Measurements from ENCODE around the gene RFX1. TPM values are rescaled to one million over a fixed set of nuclear protein-coding genes. Genes with fewer than 3 reads are reported as not detected.

The RFX1 gene
- total RNA-seq, 1 donor from 2014 or later: 7.0 TPM

GRCh38 chr19:13983213-13983889 is 22.8 kb downstream of the RFX1 start:
- no peaks in the 10 kb centered on the region for H3K27me3 ChIP-seq (ENCODE audit: control insufficient read depth, insufficient read depth, low read length)
- H3K4me3 ChIP-seq (ENCODE audit: low read depth, low read length): no peak overlapping the region
- H3K36me3 ChIP-seq (ENCODE audit: control insufficient read depth, insufficient read depth, low read length): peaks cover 1% of the 10 kb centered on the region
- TF ChIP-seq, protein P1, sequence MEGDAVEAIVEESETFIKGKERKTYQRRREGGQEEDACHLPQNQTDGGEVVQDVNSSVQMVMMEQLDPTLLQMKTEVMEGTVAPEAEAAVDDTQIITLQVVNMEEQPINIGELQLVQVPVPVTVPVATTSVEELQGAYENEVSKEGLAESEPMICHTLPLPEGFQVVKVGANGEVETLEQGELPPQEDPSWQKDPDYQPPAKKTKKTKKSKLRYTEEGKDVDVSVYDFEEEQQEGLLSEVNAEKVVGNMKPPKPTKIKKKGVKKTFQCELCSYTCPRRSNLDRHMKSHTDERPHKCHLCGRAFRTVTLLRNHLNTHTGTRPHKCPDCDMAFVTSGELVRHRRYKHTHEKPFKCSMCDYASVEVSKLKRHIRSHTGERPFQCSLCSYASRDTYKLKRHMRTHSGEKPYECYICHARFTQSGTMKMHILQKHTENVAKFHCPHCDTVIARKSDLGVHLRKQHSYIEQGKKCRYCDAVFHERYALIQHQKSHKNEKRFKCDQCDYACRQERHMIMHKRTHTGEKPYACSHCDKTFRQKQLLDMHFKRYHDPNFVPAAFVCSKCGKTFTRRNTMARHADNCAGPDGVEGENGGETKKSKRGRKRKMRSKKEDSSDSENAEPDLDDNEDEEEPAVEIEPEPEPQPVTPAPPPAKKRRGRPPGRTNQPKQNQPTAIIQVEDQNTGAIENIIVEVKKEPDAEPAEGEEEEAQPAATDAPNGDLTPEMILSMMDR (IDR thresholded peaks at IDR 0.05; ENCODE audit: insufficient read depth, low read length, poor library complexity, severe bottlenecking): no peak
- no peak for DNase-seq (ENCODE audit: low read depth)

GRCh38 chr19:13982773-13983172 is 23.3 kb downstream of the RFX1 start:
- DNase-seq (ENCODE audit: low read depth): no peak
- TF ChIP-seq, protein P1 (IDR thresholded peaks at IDR 0.05; ENCODE audit: insufficient read depth, low read length, poor library complexity, severe bottlenecking): no peak
- H3K36me3 ChIP-seq (ENCODE audit: control insufficient read depth, insufficient read depth, low read length): peaks cover 1% of the 10 kb centered on the region
- H3K27me3 ChIP-seq (ENCODE audit: control insufficient read depth, insufficient read depth, low read length): no peaks in the 10 kb centered on the region
- H3K4me3 ChIP-seq (ENCODE audit: low read depth, low read length): no peak overlapping the region

- Histone ChIP-seq H3K27me3 (ENCODE audit: control insufficient read depth, insufficient read depth, low read length) (no peaks in the 10 kb centered on the region), H3K36me3 (ENCODE audit: control insufficient read depth, insufficient read depth, low read length) (no peaks in the 10 kb centered on the region), H3K4me3 (ENCODE audit: low read depth, low read length) (no peak overlapping the region)
- TF ChIP-seq, protein P1 (IDR thresholded peaks at IDR 0.05; ENCODE audit: insufficient read depth, low read length, poor library complexity, severe bottlenecking): no peak
- no peak for DNase-seq (ENCODE audit: low read depth)
These were observed 24.1 kb downstream of the RFX1 start for GRCh38 chr19:13981988-13982501.

- no peak for DNase-seq (ENCODE audit: low read depth)
- Histone ChIP-seq H3K27me3 (ENCODE audit: control insufficient read depth, insufficient read depth, low read length) (no peaks in the 10 kb centered on the region), H3K36me3 (ENCODE audit: control insufficient read depth, insufficient read depth, low read length) (no peaks in the 10 kb centered on the region), H3K4me3 (ENCODE audit: low read depth, low read length) (no peak overlapping the region)
- TF ChIP-seq, protein P1 (IDR thresholded peaks at IDR 0.05; ENCODE audit: insufficient read depth, low read length, poor library complexity, severe bottlenecking): no peak
These were observed 24.7 kb downstream of the RFX1 start for GRCh38 chr19:13981467-13981866.

GRCh38 chr19:13981021-13981420 is 25.1 kb downstream of the RFX1 start:
- no peak for DNase-seq (ENCODE audit: low read depth)
- no peaks in the 10 kb centered on the region for H3K36me3 ChIP-seq (ENCODE audit: control insufficient read depth, insufficient read depth, low read length)
- TF ChIP-seq, protein P1 (IDR thresholded peaks at IDR 0.05; ENCODE audit: insufficient read depth, low read length, poor library complexity, severe bottlenecking): no peak
- no peaks in the 10 kb centered on the region for H3K27me3 ChIP-seq (ENCODE audit: control insufficient read depth, insufficient read depth, low read length)
- H3K4me3 ChIP-seq (ENCODE audit: low read depth, low read length): no peak overlapping the region

GRCh38 chr19:13980340-13980739 is 25.8 kb downstream of the RFX1 start:
- Histone ChIP-seq H3K27me3 (ENCODE audit: control insufficient read depth, insufficient read depth, low read length) (no peaks in the 10 kb centered on the region), H3K36me3 (ENCODE audit: control insufficient read depth, insufficient read depth, low read length) (no peaks in the 10 kb centered on the region), H3K4me3 (ENCODE audit: low read depth, low read length) (no peak overlapping the region)
- DNase-seq (ENCODE audit: low read depth): no peak
- TF ChIP-seq, protein P1 (IDR thresholded peaks at IDR 0.05; ENCODE audit: insufficient read depth, low read length, poor library complexity, severe bottlenecking): no peak

Data from kidney epithelial cell (primary cell).